GM18519 (cell line): ENCODE data around the gene CELSR1.

Experiments used
- ATAC-seq: cut with Tn5 transposase; IDR thresholded peaks from one replicate; pipeline ENCODE4 v1.9.1; 2021; ENCODE audit warnings: mild to moderate bottlenecking, moderate library complexity; ENCODE audit not compliant: unreplicated experiment, low FRiP score

Gene CELSR1

GRCh38 chr22:46557736-46558480 lies 20.5 kb upstream of the CELSR1 start:
- no peak for ATAC-seq

GRCh38 chr22:46556775-46557174 lies 19.4 kb upstream of the CELSR1 start:
- ATAC-seq = no peak

GRCh38 chr22:46553189-46553588 lies 15.8 kb upstream of the CELSR1 start:
- ATAC-seq = no peak

GRCh38 chr22:46551996-46552395 lies 14.6 kb upstream of the CELSR1 start:
- no peak for ATAC-seq

- ATAC-seq = no peak
Observed at GRCh38 chr22:46551321-46551720, 13.9 kb upstream of the CELSR1 start.

GRCh38 chr22:46549971-46550641 lies 12.7 kb upstream of the CELSR1 start:
- ATAC-seq = no peak

GRCh38 chr22:46549563-46549840 lies 12.1 kb upstream of the CELSR1 start:
- no peak for ATAC-seq

GRCh38 chr22:46547883-46548244 lies 10.4 kb upstream of the CELSR1 start:
- ATAC-seq = no peak

GRCh38 chr22:46547179-46547882 lies 9.9 kb upstream of the CELSR1 start:
- ATAC-seq = no peak

GRCh38 chr22:46546466-46547178 lies 9.2 kb upstream of the CELSR1 start:
- ATAC-seq = no peak

- no peak for ATAC-seq
Observed at GRCh38 chr22:46545086-46545792, 7.8 kb upstream of the CELSR1 start.

- no peak for ATAC-seq
Observed at GRCh38 chr22:46542011-46542985, 4.9 kb upstream of the CELSR1 start.

- no peak for ATAC-seq
Observed at GRCh38 chr22:46541536-46541935, 4.1 kb upstream of the CELSR1 start.

GRCh38 chr22:46540874-46541273 lies 3.5 kb upstream of the CELSR1 start:
- no peak for ATAC-seq

GRCh38 chr22:46539169-46539568 lies 1.7 kb upstream of the CELSR1 start:
- no peak for ATAC-seq

- ATAC-seq = no peak
Observed at GRCh38 chr22:46538814-46539160, 1.4 kb upstream of the CELSR1 start.

- no peak for ATAC-seq
Observed at GRCh38 chr22:46537946-46538813, 760 bp upstream of the CELSR1 start.

- no peak for ATAC-seq
Observed at GRCh38 chr22:46536537-46537224, 739 bp downstream of the CELSR1 start.
